SU-DHL-6 (cell line): Measurements from ENCODE around the gene AMZ1.
A peak's percentile ranks its signal among the peaks of the same experiment; 100 is the strongest.
"Not testable (repeated sequence)": the region's sequence is repeated elsewhere in the genome, so short reads cannot be mapped to it uniquely, and the experiment has no call there.

Experiments
- H2AFZ ChIP-seq: fragments of 200-600 bp; sonication (generic); 2 replicates; pipeline ENCODE4 v1.6.1; 2014; ENCODE audit warnings: low read depth, mild to moderate bottlenecking, moderate library complexity, mixed read lengths, antibody characterized with exemption, low read length; ENCODE audit not compliant: severe bottlenecking
- H3F3A ChIP-seq: fragments of 200-600 bp; shearing (Covaris generic); 2 replicates; pipeline ENCODE4 v1.6.0; 2016; ENCODE audit warnings: antibody characterized with exemption, mild to moderate bottlenecking; ENCODE audit not compliant: insufficient read depth
- H3K27ac ChIP-seq: fragments of 200-600 bp; sonication (generic); 2 replicates; pipeline ENCODE4 v1.5.1; 2016; ENCODE audit warnings: low read depth, mild to moderate bottlenecking, low read length, moderate library complexity, mixed read lengths
- H3K27me3 ChIP-seq: fragments of 200-600 bp; sonication (generic), shearing (Covaris generic); 2 replicates; pipeline ENCODE4 v1.6.0; 2014; ENCODE audit warnings: mild to moderate bottlenecking, low read length
- H3K36me3 ChIP-seq: fragments of 200-600 bp; sonication (generic); 2 replicates; pipeline ENCODE4 v1.6.1; 2014; ENCODE audit warnings: mild to moderate bottlenecking, low read length, mixed read lengths
- H3K4me2 ChIP-seq: fragments of 300-600, 200-600 bp; shearing (Covaris generic), sonication (generic); 2 replicates; pipeline ENCODE4 v1.6.0; 2014; ENCODE audit warnings: low read length, low read depth, mild to moderate bottlenecking; ENCODE audit not compliant: poor library complexity, severe bottlenecking
- H3K4me3 ChIP-seq: fragments of 200-600 bp; sonication (generic); 2 replicates; pipeline ENCODE4 v1.5.1; 2014; ENCODE audit warnings: antibody characterized with exemption, low read length, mild to moderate bottlenecking, mixed read lengths; ENCODE audit not compliant: insufficient read depth, poor library complexity, severe bottlenecking
- H3K79me2 ChIP-seq: fragments of 200-600 bp; sonication (generic); 2 replicates; pipeline ENCODE4 v1.6.1; 2014; ENCODE audit warnings: mild to moderate bottlenecking, low read length, moderate library complexity; ENCODE audit not compliant: insufficient read depth
- H3K9ac ChIP-seq: fragments of 200-600 bp; sonication (generic); 2 replicates; pipeline ENCODE4 v1.7.0; 2014; ENCODE audit warnings: mild to moderate bottlenecking, low read length
- H3K9me2 ChIP-seq: fragments of 200-600 bp; sonication (generic); replicated peaks from 2 replicates; pipeline ENCODE4 v1.6.1; 2014; ENCODE audit warnings: low read length; ENCODE audit not compliant: insufficient read depth
- H3K9me3 ChIP-seq: fragments of 200-600 bp; sonication (generic); 2 replicates; pipeline ENCODE4 v1.6.1; 2014; ENCODE audit warnings: low read length, mixed read lengths; ENCODE audit not compliant: insufficient read depth
- H4K20me1 ChIP-seq: fragments of 200-600 bp; sonication (generic); 2 replicates; pipeline ENCODE4 v1.6.1; 2014; ENCODE audit warnings: low read depth, mild to moderate bottlenecking, antibody characterized with exemption, low read length, moderate library complexity, mixed read lengths
- CTCF ChIP-seq: fragments of 200-600 bp; sonication (generic); IDR thresholded peaks from one replicate; pipeline ENCODE4 v1.5.1; 2017; ENCODE audit warnings: antibody characterized with exemption, mild to moderate bottlenecking, low read length, moderate library complexity; ENCODE audit not compliant: insufficient read depth, poor library complexity, severe bottlenecking
- EZH2phosphoT487 ChIP-seq: fragments of 200-600 bp; sonication (generic), shearing (Covaris generic); conservative IDR thresholded peaks from 2 replicates; pipeline ENCODE4 v1.6.1; 2018; ENCODE audit warnings: mild to moderate bottlenecking, antibody characterized with exemption, low read length, moderate library complexity, mixed read lengths

AMZ1 gene

GRCh38 chr7:2689343-2689847 is 1.4 kb downstream of the AMZ1 start:
- TF ChIP-seq CTCF (no peak), EZH2phosphoT487 (no peak)
- H2AFZ ChIP-seq = no peak overlapping the region
- H3K27ac ChIP-seq = no peak overlapping the region
- H3K9me2 ChIP-seq = no peaks in the 10 kb centered on the region
- no peaks in the 10 kb centered on the region for H3K9me3 ChIP-seq
- peak overlapping the region; percentile 16 for H3K4me2 ChIP-seq
- no peaks in the 10 kb centered on the region for H3K27me3 ChIP-seq
- H3K9ac ChIP-seq = no peak overlapping the region
- H4K20me1 ChIP-seq = no peaks in the 10 kb centered on the region
- H3K4me3 ChIP-seq = no peak overlapping the region
- no peaks in the 10 kb centered on the region for H3K36me3 ChIP-seq
- no peaks in the 10 kb centered on the region for H3K79me2 ChIP-seq
- no peaks in the 10 kb centered on the region for H3F3A ChIP-seq

- H3K9me3 ChIP-seq = no peaks in the 10 kb centered on the region
- no peak overlapping the region for H3K4me3 ChIP-seq
- TF ChIP-seq CTCF (no peak), EZH2phosphoT487 (no peak)
- no peaks in the 10 kb centered on the region for H3K36me3 ChIP-seq
- no peaks in the 10 kb centered on the region for H4K20me1 ChIP-seq
- no peak overlapping the region for H3K9ac ChIP-seq
- H3K27ac ChIP-seq = no peak overlapping the region
- no peak overlapping the region for H2AFZ ChIP-seq
- no peaks in the 10 kb centered on the region for H3K9me2 ChIP-seq
- no peaks in the 10 kb centered on the region for H3F3A ChIP-seq
- H3K79me2 ChIP-seq = no peaks in the 10 kb centered on the region
- no peaks in the 10 kb centered on the region for H3K27me3 ChIP-seq
- H3K4me2 ChIP-seq = no peak overlapping the region
These were observed 2.1 kb downstream of the AMZ1 start for GRCh38 chr7:2689951-2690705.

- H3K9me3 ChIP-seq = no peaks in the 10 kb centered on the region
- no peaks in the 10 kb centered on the region for H4K20me1 ChIP-seq
- H3F3A ChIP-seq = no peaks in the 10 kb centered on the region
- no peak overlapping the region for H3K9ac ChIP-seq
- no peak overlapping the region for H3K4me2 ChIP-seq
- H3K79me2 ChIP-seq = no peaks in the 10 kb centered on the region
- no peak overlapping the region for H2AFZ ChIP-seq
- no peak overlapping the region for H3K4me3 ChIP-seq
- H3K36me3 ChIP-seq = no peaks in the 10 kb centered on the region
- no peaks in the 10 kb centered on the region for H3K27me3 ChIP-seq
- TF ChIP-seq EZH2phosphoT487 = no peak
- TF ChIP-seq CTCF = no peak
- H3K27ac ChIP-seq = no peak overlapping the region
- no peaks in the 10 kb centered on the region for H3K9me2 ChIP-seq
These were observed 3.2 kb downstream of the AMZ1 start for GRCh38 chr7:2691011-2691707.

GRCh38 chr7:2691932-2692439 is 4.0 kb downstream of the AMZ1 start:
- H3K9me3 ChIP-seq, H3K27me3 ChIP-seq, H3K4me2 ChIP-seq, H3K9ac ChIP-seq, H2AFZ ChIP-seq, H3K9me2 ChIP-seq, H3K36me3 ChIP-seq, H4K20me1 ChIP-seq, H3K27ac ChIP-seq, H3K79me2 ChIP-seq, H3F3A ChIP-seq, H3K4me3 ChIP-seq: not testable (repeated sequence)
